Neutrophil (primary cell): ENCODE results near the gene ERMARD.

Source experiments
- H3K27ac ChIP-seq: fragments of 200-600 bp; sonication (generic); 2 replicates; pipeline ENCODE4 v1.5.1; 2016; ENCODE audit warnings: mild to moderate bottlenecking, moderate library complexity
- H3K27me3 ChIP-seq: fragments of 200-600 bp; sonication (generic); 2 replicates; pipeline ENCODE4 v1.6.0; 2016; ENCODE audit warnings: mild to moderate bottlenecking
- H3K36me3 ChIP-seq: fragments of 200-600 bp; sonication (generic); 2 replicates; pipeline ENCODE4 v1.5.1; 2017
- H3K4me1 ChIP-seq, 2 experiments: fragments of 200-600 bp in 1 of 2; sonication (generic) in 1 of 2; 1 replicate in 1 of 2; 2 replicates in 1 of 2; pipeline versions ENCODE4 v1.5.1 to v1.6.1; 2013 to 2016; ENCODE audit warnings: low read depth in 1 of 2, low read length in 1 of 2, mild to moderate bottlenecking in 1 of 2, moderate library complexity in 1 of 2; ENCODE audit not compliant: control insufficient read depth in 1 of 2, insufficient read depth in 1 of 2
- H3K4me3 ChIP-seq, 2 experiments: fragments of 200-600 bp in 1 of 2; sonication (generic) in 1 of 2; 1 replicate in 1 of 2; 2 replicates in 1 of 2; pipeline ENCODE4 v1.5.1; 2013 to 2016; ENCODE audit warnings: low read depth in 1 of 2, low read length in 1 of 2, mild to moderate bottlenecking in 1 of 2, moderate library complexity in 1 of 2
- H3K9me3 ChIP-seq: fragments of 200-600 bp; sonication (generic); 2 replicates; pipeline ENCODE4 v1.5.1; 2016
- TF ChIP-seq, protein P1 (sequence below): fragments of 200-600 bp; sonication (generic); IDR thresholded peaks from 2 replicates; pipeline ENCODE4 v1.5.1; 2016; ENCODE audit warnings: antibody characterized with exemption

Gene ERMARD

DNA sequence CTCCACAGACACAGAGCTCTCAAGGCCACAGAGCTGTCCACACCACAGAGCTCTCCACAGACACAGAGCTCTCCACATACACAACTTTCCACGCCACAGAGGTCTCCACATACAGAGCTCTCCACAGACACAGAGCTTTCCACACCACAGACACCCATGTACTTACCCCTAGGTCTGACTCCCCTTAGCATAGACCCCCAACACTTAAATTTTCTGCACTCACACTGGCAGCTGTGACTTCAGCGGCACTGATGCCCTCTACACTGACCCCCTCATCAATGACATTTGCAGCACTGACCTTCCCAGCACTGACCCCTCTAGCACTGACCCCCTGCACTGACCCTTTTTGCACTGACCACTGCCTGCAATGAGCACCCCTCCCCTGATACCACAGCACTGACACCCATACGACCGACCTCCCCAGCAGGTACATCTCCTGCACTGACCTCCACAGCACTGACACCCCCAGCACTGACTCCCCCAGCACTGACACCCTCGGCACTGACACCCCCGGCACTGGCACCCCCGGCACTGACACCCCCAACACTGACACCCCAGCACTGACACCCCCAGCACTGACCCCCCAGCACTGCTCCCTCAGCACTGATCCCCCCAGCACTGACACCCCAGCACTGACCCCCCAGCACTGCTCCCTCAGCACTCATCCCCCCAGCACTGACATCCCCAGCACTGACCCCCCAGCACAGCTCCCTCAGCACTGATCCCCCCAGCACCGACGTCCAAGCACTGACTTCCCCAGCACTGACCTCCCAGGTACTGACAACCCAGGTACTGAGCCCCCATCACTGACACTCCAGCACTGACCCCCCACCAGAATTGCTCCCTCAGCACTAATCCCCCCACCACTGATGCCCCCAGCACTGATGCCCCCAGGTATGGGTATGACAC lies 56.5 kb downstream of the ERMARD start:
- TF ChIP-seq, protein P1, sequence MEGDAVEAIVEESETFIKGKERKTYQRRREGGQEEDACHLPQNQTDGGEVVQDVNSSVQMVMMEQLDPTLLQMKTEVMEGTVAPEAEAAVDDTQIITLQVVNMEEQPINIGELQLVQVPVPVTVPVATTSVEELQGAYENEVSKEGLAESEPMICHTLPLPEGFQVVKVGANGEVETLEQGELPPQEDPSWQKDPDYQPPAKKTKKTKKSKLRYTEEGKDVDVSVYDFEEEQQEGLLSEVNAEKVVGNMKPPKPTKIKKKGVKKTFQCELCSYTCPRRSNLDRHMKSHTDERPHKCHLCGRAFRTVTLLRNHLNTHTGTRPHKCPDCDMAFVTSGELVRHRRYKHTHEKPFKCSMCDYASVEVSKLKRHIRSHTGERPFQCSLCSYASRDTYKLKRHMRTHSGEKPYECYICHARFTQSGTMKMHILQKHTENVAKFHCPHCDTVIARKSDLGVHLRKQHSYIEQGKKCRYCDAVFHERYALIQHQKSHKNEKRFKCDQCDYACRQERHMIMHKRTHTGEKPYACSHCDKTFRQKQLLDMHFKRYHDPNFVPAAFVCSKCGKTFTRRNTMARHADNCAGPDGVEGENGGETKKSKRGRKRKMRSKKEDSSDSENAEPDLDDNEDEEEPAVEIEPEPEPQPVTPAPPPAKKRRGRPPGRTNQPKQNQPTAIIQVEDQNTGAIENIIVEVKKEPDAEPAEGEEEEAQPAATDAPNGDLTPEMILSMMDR = no peak
- Histone ChIP-seq H3K27ac (no peak overlapping the region), H3K4me1 (no peaks in the 10 kb centered on the region), H3K36me3 (no peaks in the 10 kb centered on the region), H3K9me3 (no peaks in the 10 kb centered on the region), H3K27me3 (peaks cover 16% of the 10 kb centered on the region), H3K4me3 (no peak overlapping the region)

DNA sequence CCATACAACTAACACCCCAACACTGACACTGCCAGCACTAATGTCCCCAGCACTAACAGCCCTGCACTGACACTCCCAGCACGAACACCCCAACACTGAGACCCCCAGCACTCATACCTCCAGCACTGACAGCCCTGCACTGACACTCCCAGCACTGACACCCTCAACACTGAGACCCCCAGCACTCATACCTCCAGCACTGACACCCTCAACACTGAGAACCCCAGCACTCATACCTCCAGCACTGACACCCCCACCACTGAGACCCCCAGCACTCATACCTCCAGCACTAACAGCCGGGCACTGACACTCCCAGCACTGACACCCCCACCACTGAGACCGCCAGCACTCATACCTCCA lies 57.2 kb downstream of the ERMARD start:
- Histone ChIP-seq H3K36me3 (no peaks in the 10 kb centered on the region), H3K27me3 (peaks cover 16% of the 10 kb centered on the region), H3K27ac (no peak overlapping the region), H3K9me3 (no peaks in the 10 kb centered on the region), H3K4me1 (no peaks in the 10 kb centered on the region), H3K4me3 (no peak overlapping the region)
- TF ChIP-seq, protein P1 = no peak

DNA sequence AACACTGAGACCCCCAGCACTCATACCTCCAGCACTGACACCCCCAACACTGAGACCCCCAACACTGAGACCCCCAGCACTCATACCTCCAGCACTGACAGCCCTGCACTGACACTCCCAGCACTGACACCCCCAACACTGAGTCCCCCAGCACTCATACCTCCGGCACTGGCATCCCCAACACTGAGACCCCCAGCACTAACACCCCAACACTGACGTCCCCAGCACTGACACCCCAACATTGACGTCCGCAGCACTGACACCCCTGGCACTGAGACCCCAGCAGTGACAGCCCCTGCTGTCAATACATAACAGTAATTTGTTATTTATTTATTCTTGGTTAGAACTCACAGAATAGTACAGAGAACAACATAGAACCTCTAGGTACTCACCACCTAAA lies 58.0 kb downstream of the ERMARD start:
- Histone ChIP-seq H3K4me1 (no peaks in the 10 kb centered on the region), H3K36me3 (no peaks in the 10 kb centered on the region), H3K9me3 (no peaks in the 10 kb centered on the region), H3K27ac (no peak overlapping the region), H3K4me3 (no peak overlapping the region), H3K27me3 (peaks cover 16% of the 10 kb centered on the region)
- TF ChIP-seq, protein P1 = no peak

DNA sequence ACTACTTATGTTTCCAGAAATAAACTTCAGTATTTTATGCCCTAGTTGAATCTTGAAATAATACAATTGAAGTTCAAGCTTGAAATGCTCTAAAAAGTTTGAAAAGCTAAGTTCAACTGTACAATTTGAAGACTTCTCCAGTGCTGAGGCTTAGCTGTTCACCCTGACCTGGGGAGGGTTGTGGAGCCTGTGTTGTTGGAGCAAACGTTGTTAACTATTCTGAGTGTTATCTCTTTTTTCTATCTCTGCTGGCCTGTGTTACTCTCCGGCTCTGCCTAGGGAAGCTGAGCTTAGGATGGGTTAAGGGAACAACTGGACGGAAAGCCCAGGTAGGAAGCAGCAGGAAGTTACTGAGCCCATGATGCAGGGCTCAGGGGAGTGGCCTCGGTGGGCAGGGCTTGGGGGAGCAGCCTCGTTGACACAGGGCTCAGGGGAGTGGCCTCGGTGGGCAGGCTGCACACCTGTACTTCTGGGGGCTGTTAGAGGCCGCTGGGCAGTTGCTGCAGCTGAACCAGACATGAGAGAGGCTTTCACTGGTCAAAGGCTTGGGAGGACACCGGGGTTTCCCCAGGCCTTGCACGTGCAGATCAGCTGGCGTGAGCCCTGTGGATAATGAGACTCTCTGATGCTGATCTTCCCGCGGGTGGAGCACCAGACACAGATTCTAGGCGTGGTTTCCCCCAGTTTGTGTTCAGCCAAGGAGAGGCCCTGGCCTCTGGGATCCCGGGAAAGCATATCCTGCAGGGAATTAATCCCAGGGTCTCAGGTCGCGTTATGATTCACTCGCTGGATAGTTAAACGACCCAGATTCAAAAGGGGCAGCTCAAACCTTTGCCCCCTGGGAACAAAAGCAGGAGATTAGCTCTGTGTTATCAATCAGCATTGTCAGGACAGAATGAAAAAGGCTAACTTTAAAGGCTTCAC lies 58.9 kb downstream of the ERMARD start:
- peaks cover 12% of the 10 kb centered on the region for H3K27me3 ChIP-seq
- no peaks in the 10 kb centered on the region for H3K4me1 ChIP-seq
- TF ChIP-seq, protein P1 = no peak
- H3K27ac ChIP-seq = no peak overlapping the region
- H3K36me3 ChIP-seq = no peaks in the 10 kb centered on the region
- no peak overlapping the region for H3K4me3 ChIP-seq
- H3K9me3 ChIP-seq = no peaks in the 10 kb centered on the region

DNA sequence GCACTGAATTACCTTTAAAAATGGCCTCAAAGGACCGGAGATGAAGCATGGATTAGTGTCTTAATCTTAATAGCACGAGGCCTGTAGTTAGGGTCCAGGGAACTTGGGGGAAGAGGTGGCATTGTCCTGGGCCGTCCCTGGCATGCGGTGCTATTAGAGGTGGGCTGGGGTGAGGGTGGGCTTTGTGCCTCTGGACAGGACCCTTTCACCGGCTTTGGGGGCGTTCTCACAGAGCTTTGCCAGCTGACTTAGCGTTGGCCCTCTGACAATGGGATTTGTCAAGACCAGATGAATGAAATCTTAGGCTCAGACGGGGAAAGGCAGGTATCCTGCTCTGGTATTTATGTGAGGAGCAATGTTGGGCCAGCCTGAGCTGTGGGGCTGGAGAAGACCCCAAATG lies 59.6 kb downstream of the ERMARD start:
- H3K4me1 ChIP-seq = no peaks in the 10 kb centered on the region
- no peaks in the 10 kb centered on the region for H3K36me3 ChIP-seq
- peaks cover 4% of the 10 kb centered on the region for H3K27me3 ChIP-seq
- no peak overlapping the region for H3K27ac ChIP-seq
- H3K4me3 ChIP-seq = no peak overlapping the region
- H3K9me3 ChIP-seq = no peaks in the 10 kb centered on the region
- TF ChIP-seq, protein P1 = no peak
